ENCODE measurements around the gene WNT5B.

Gene WNT5B

GRCh38 chr12:1635301-1636095 lies 6.5 kb downstream of the WNT5B start:
- TF ChIP-seq CTCF (IDR thresholded peaks at IDR 0.05), result no peak

GRCh38 chr12:1638203-1638602 lies 9.2 kb downstream of the WNT5B start:
- no peak for TF ChIP-seq CTCF (IDR thresholded peaks at IDR 0.05)

GRCh38 chr12:1639538-1639937 lies 10.5 kb downstream of the WNT5B start:
- no peak for TF ChIP-seq CTCF (IDR thresholded peaks at IDR 0.05)

- no peak for TF ChIP-seq CTCF (IDR thresholded peaks at IDR 0.05)
Observed at GRCh38 chr12:1640328-1641234, 11.6 kb downstream of the WNT5B start.

- TF ChIP-seq CTCF (IDR thresholded peaks at IDR 0.05), result no peak
Observed at GRCh38 chr12:1642513-1642912, 13.5 kb downstream of the WNT5B start.

- TF ChIP-seq CTCF (IDR thresholded peaks at IDR 0.05), result no peak
Observed at GRCh38 chr12:1643043-1643442, 14.0 kb downstream of the WNT5B start.

DNA sequence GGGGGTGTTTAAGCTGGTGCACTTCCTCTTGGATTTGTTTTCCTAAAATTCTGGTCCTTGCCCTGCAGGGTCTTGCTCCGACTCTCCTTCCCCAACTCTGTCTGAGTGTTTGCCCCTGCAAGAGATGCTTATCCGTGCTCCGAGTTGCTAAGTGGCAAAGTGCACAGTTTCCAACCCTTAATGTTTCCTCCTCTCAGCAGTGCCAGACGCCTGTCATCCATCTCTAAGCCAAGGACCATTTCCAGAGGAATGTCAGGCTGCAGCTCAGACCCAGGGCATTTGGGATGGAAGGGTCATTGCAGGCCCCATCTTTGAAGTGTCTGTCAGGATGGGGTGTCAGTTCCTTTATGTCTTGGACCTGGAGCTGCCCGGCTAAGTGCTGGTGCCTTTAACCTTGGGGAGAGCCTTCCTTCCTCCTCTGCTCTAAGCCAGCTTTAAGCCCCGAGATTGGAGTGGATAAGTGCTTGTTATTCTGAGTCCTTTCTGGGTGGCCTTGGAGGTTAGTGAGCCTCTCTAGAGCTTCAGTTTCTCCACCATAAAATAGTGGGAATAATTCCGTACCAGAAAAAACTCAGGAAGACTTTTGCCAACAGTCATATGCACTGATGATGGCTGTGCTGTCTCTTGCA lies 15.0 kb downstream of the WNT5B start:
- TF ChIP-seq CTCF (IDR thresholded peaks at IDR 0.05), result no peak

Measured in LNCAP (cell line).